Measurements from ENCODE around the gene RAB36. TPM values are rescaled to one million over a fixed set of nuclear protein-coding genes. Genes with fewer than 3 reads are reported as not detected.

The RAB36 gene
- total RNA-seq, 2 donors from 2014 or later = 1.3 to 3.1 TPM

DNA sequence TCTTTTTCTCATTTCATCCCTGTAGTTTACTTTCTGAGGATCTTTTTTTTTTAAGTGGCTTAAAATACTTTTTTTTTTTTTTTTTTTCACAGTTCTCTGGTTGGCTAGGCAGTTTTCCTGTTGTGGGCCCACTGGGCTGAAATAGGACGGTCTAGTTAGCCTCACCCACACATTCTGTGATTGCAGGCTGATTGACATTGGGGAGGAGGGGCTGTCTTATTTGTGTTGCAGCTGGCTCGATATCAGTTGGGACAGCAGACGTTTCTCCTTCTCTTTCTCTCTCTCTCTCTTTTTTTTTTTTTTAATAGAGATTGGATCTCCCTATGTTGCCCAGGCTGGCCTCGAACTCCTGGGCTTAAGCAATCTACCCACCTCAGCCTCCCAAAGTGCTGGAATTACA is 41.9 kb downstream of the RAB36 start:
- no peaks in the 10 kb centered on the region for H3K9me3 ChIP-seq
- H3K36me3 ChIP-seq (replicated peaks in 1 of 2; ENCODE audit: insufficient read depth in 1 of 2, low read depth in 2 of 2) = no peaks in the 10 kb centered on the region
- H3K27ac ChIP-seq = no peak overlapping the region
- WGBS, 2 donors = 39 to 57% methylated on average over 4 of the region's 4 CpGs
- H3K27me3 ChIP-seq = no peaks in the 10 kb centered on the region
- ATAC-seq = no peak
- no peak for DNase-seq
- TF ChIP-seq, protein P1, sequence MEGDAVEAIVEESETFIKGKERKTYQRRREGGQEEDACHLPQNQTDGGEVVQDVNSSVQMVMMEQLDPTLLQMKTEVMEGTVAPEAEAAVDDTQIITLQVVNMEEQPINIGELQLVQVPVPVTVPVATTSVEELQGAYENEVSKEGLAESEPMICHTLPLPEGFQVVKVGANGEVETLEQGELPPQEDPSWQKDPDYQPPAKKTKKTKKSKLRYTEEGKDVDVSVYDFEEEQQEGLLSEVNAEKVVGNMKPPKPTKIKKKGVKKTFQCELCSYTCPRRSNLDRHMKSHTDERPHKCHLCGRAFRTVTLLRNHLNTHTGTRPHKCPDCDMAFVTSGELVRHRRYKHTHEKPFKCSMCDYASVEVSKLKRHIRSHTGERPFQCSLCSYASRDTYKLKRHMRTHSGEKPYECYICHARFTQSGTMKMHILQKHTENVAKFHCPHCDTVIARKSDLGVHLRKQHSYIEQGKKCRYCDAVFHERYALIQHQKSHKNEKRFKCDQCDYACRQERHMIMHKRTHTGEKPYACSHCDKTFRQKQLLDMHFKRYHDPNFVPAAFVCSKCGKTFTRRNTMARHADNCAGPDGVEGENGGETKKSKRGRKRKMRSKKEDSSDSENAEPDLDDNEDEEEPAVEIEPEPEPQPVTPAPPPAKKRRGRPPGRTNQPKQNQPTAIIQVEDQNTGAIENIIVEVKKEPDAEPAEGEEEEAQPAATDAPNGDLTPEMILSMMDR (IDR thresholded peaks at IDR 0.05) = no peak
- no peak for TF ChIP-seq POLR2A (IDR thresholded peaks at IDR 0.05)
- H3K4me3 ChIP-seq = no peak overlapping the region
- intact Hi-C loops (cut with DNase I) = no loop called here
- H3K4me1 ChIP-seq = peaks cover 38% of the 10 kb centered on the region

DNA sequence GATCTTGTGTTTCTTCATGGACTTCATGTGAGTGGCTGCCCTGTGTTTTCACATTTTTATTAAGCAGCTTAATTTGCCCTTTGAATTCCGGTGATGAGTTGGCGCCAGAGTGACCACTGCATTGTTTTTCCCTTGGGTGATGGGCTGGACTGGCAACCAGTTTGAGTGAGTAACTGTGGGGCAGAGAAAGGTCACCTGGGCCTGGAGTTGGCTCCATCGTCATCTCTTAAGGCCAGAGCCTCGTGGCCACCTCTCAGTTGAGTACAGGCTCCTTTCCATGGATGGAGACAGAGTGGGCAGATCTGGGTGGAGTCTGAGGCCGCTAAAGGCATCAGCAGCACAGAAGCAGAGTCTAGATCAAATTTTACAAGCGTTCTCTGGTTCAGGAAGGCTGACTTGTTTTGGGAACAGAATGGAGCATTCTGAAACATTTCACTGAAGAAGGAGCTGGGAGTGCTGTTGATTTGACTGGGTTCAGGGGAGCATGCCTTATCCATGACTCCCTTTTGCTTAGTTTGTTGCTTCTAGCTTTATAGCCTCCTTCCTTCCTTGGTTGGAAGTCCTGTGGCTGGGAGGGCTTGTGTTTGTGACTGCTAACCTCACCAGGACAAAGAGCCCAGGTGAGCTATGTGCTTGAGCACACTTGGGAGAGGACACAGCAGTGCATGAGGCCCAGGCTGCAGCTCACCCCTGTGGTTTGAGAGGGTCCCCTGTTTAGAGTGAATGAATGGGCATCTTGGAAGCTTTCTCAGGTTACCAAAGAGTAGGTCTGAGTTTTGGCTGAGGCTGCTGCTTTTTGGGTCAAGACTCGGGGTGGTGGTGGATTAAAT is 42.8 kb downstream of the RAB36 start:
- Histone ChIP-seq H3K27me3 (no peaks in the 10 kb centered on the region), H3K9me3 (no peaks in the 10 kb centered on the region), H3K4me3 (no peak overlapping the region), H3K4me1 (peaks cover 38% of the 10 kb centered on the region), H3K36me3 (replicated peaks in 1 of 2; ENCODE audit: insufficient read depth in 1 of 2, low read depth in 2 of 2) (no peaks in the 10 kb centered on the region), H3K27ac (no peak overlapping the region)
- TF ChIP-seq POLR2A (IDR thresholded peaks at IDR 0.05) = no peak
- TF ChIP-seq, protein P1 (IDR thresholded peaks at IDR 0.05) = no peak
- DNase-seq (no peak), ATAC-seq (no peak)
- intact Hi-C loops (cut with DNase I) = no loop called here
- WGBS, 2 donors = 84 to 86% methylated on average over 7 of the region's 7 CpGs

DNA sequence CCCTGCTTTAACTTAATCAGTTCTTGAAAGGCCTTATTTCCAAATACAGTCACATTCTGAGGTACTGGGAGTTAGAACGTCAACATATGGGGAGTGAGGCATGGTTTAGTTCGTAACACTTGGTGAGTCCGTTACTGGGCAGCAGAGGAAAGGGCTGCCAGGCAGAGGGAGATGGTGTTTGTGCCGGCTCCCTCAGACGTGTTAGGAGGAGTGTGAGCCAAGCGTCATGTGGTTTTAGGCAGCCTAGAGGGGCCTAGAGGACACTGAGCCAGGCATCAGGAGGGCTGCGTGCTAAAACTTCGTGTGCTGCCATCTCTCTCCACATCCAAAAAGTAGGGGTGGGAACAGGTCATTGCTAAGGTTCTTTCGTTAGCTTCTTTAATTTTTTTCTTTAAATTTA is 45.2 kb downstream of the RAB36 start:
- WGBS, 2 donors = 85 to 87% methylated on average over 8 to 9 of the region's 9 CpGs
- intact Hi-C loops (cut with DNase I) = no loop called here

DNA sequence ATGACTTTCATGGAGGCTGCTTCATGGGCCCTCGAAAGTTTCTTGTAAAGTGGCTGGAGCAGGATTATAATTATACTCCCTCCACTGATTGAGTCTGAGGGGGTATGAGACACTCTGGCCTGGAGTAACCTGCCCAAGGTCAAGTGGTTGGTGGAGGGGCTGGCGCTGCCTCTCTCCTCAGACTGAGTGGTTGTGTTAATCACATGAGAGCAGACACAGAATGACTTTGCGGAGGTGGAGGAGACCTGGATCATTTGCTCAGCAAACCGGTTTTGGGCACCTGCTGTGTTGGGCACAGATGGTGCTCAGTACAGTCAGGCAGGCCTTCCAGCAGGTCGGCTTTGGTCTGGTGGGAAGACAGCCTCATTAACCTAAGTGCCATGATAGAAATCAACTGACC is 46.9 kb downstream of the RAB36 start:
- intact Hi-C loops (cut with DNase I) = no loop called here
- WGBS, 2 donors = 19 to 35% methylated on average over 5 of the region's 5 CpGs

More for the DNA sequence above, 45.2 kb downstream of the RAB36 start:
- Histone ChIP-seq H3K27ac (no peak overlapping the region), H3K27me3 (no peaks in the 10 kb centered on the region), H3K9me3 (no peaks in the 10 kb centered on the region), H3K4me1 (peaks cover 19% of the 10 kb centered on the region), H3K36me3 (replicated peaks in 1 of 2; ENCODE audit: insufficient read depth in 1 of 2, low read depth in 2 of 2) (no peaks in the 10 kb centered on the region), H3K4me3 (no peak overlapping the region)
- ATAC-seq = no peak
- TF ChIP-seq POLR2A (IDR thresholded peaks at IDR 0.05) = no peak
- TF ChIP-seq, protein P1 (IDR thresholded peaks at IDR 0.05) = no peak
- DNase-seq = no peak

More for the DNA sequence above, 46.9 kb downstream of the RAB36 start:
- Histone ChIP-seq H3K4me1 (peaks cover 19% of the 10 kb centered on the region), H3K36me3 (replicated peaks in 1 of 2; ENCODE audit: insufficient read depth in 1 of 2, low read depth in 2 of 2) (no peaks in the 10 kb centered on the region), H3K9me3 (no peaks in the 10 kb centered on the region), H3K27me3 (no peaks in the 10 kb centered on the region), H3K27ac (peak overlapping the region; percentile 29 to 70 (median 44)), H3K4me3 (no peak overlapping the region)
- peak in 2 of 3 donors; percentile 23 to 35 for TF ChIP-seq POLR2A (IDR thresholded peaks at IDR 0.05)
- TF ChIP-seq, protein P1 (IDR thresholded peaks at IDR 0.05) = no peak
- DNase-seq (peak; percentile 38 to 78 (median 72)), ATAC-seq (peak; percentile 78)
